ENCODE data around the gene CLEC17A.
A peak's percentile ranks its signal among the peaks of the same experiment; 100 is the strongest.
"Not testable (repeated sequence)": the region's sequence is repeated elsewhere in the genome, so short reads cannot be mapped to it uniquely, and the experiment has no call there.

CLEC17A gene

GRCh38 chr19:14615623-14616022 lies 32.7 kb downstream of the CLEC17A start:
- no peak overlapping the region for H3K4me3 ChIP-seq (ENCODE audit: low read depth, low read length)
- DNase-seq (ENCODE audit: low read depth): no peak
- TF ChIP-seq, protein P1, sequence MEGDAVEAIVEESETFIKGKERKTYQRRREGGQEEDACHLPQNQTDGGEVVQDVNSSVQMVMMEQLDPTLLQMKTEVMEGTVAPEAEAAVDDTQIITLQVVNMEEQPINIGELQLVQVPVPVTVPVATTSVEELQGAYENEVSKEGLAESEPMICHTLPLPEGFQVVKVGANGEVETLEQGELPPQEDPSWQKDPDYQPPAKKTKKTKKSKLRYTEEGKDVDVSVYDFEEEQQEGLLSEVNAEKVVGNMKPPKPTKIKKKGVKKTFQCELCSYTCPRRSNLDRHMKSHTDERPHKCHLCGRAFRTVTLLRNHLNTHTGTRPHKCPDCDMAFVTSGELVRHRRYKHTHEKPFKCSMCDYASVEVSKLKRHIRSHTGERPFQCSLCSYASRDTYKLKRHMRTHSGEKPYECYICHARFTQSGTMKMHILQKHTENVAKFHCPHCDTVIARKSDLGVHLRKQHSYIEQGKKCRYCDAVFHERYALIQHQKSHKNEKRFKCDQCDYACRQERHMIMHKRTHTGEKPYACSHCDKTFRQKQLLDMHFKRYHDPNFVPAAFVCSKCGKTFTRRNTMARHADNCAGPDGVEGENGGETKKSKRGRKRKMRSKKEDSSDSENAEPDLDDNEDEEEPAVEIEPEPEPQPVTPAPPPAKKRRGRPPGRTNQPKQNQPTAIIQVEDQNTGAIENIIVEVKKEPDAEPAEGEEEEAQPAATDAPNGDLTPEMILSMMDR (conservative IDR thresholded peaks at IDR 0.05; ENCODE audit: low read depth, low read length): no peak

- DNase-seq (ENCODE audit: low read depth): no peak
- TF ChIP-seq, protein P1 (conservative IDR thresholded peaks at IDR 0.05; ENCODE audit: low read depth, low read length): no peak
- H3K4me3 ChIP-seq (ENCODE audit: low read depth, low read length): no peak overlapping the region
Measured at GRCh38 chr19:14616407-14616806, 33.5 kb downstream of the CLEC17A start.

- TF ChIP-seq, protein P1 (conservative IDR thresholded peaks at IDR 0.05; ENCODE audit: low read depth, low read length): no peak
- DNase-seq (ENCODE audit: low read depth): no peak
- H3K4me3 ChIP-seq (ENCODE audit: low read depth, low read length): no peak overlapping the region
Measured at GRCh38 chr19:14619404-14619803, 36.5 kb downstream of the CLEC17A start.

GRCh38 chr19:14624491-14624890 lies 41.6 kb downstream of the CLEC17A start:
- DNase-seq (ENCODE audit: low read depth); H3K4me3 ChIP-seq (ENCODE audit: low read depth, low read length): not testable (repeated sequence)

DNA sequence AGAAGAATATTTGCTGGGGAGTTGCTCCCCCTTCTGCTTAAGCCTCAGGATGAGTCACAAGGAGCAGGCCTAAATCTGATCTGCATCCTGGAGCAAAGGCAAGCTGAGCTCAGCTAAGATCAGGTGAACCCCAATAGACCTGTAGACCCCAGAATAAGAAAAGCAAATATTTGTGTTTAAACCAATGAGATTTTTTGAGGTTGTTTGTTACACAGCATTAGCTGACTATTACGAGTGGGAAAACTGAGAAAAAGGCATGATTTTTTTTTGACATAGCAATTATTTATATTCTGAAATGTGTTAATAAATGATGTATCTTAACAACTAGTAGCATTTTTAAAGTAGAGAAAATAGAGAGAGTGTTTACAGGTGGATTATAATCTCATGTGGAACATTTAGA lies 46.7 kb downstream of the CLEC17A start:
- H3K4me3 ChIP-seq (ENCODE audit: low read depth, low read length): no peak overlapping the region
- DNase-seq (ENCODE audit: low read depth): no peak
- TF ChIP-seq, protein P1 (conservative IDR thresholded peaks at IDR 0.05; ENCODE audit: low read depth, low read length): no peak

GRCh38 chr19:14632286-14632685 lies 49.4 kb downstream of the CLEC17A start:
- H3K4me3 ChIP-seq (ENCODE audit: low read depth, low read length): no peak overlapping the region
- TF ChIP-seq, protein P1 (conservative IDR thresholded peaks at IDR 0.05; ENCODE audit: low read depth, low read length): no peak
- DNase-seq (ENCODE audit: low read depth): peak; percentile 40

DNA sequence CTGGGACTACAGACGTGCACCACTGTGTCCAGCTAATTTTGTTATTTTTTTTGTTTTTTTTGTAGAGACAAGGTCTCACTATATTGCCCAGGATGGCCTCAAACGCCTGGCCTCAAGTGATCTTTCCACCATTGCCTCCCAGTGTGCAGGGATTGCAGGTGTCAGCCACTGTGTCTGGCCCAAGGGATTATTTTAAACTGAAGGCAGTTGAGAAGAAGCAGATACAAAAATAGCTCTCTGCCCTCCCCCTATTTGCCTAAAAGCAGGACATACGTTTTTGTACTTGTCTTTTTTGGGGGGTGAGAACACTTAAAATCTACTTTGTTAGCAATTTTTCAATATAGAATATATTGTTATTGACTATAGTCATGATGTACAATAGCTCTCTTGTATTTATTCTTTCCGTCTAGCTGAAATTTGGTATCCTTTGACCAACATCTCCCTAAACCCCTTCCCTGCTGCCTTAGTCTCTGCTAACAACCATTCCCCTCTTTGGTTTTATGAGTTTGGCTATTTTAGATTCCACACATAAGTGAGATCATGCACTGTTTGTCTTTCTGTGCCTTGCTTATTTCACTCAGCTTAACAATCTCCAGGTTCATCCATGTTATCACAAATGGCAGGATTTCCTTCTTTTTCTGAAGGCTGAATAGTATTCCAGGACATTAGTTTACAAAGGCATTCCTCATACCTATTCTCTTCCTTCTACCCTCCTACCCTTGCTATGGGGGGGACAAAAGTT lies 56.8 kb downstream of the CLEC17A start:
- TF ChIP-seq, protein P1 (conservative IDR thresholded peaks at IDR 0.05; ENCODE audit: low read depth, low read length): no peak
- H3K4me3 ChIP-seq (ENCODE audit: low read depth, low read length): no peak overlapping the region
- no peak for DNase-seq (ENCODE audit: low read depth)

Measured in choroid plexus epithelial cell (primary cell).